ENCODE data around the gene ATP13A3. TPM values are rescaled to one million over a fixed set of nuclear protein-coding genes. Genes with fewer than 3 reads are reported as not detected.
A peak's percentile ranks its signal among the peaks of the same experiment; 100 is the strongest.

Gene ATP13A3
- total and polyA plus RNA-seq, 10 of the 15 experiments (the other 5 are each of a cell fraction or from before 2014, with no cell fraction given), result 14.0 to 108 (median 69.5) TPM

GRCh38 chr3:194486540-194487288 is at the start of gene ATP13A3 (continued):
- TF ChIP-seq, protein P1, sequence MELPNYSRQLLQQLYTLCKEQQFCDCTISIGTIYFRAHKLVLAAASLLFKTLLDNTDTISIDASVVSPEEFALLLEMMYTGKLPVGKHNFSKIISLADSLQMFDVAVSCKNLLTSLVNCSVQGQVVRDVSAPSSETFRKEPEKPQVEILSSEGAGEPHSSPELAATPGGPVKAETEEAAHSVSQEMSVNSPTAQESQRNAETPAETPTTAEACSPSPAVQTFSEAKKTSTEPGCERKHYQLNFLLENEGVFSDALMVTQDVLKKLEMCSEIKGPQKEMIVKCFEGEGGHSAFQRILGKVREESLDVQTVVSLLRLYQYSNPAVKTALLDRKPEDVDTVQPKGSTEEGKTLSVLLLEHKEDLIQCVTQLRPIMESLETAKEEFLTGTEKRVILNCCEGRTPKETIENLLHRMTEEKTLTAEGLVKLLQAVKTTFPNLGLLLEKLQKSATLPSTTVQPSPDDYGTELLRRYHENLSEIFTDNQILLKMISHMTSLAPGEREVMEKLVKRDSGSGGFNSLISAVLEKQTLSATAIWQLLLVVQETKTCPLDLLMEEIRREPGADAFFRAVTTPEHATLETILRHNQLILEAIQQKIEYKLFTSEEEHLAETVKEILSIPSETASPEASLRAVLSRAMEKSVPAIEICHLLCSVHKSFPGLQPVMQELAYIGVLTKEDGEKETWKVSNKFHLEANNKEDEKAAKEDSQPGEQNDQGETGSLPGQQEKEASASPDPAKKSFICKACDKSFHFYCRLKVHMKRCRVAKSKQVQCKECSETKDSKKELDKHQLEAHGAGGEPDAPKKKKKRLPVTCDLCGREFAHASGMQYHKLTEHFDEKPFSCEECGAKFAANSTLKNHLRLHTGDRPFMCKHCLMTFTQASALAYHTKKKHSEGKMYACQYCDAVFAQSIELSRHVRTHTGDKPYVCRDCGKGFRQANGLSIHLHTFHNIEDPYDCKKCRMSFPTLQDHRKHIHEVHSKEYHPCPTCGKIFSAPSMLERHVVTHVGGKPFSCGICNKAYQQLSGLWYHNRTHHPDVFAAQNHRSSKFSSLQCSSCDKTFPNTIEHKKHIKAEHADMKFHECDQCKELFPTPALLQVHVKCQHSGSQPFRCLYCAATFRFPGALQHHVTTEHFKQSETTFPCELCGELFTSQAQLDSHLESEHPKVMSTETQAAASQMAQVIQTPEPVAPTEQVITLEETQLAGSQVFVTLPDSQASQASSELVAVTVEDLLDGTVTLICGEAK (IDR thresholded peaks at IDR 0.05; ENCODE audit: borderline replicate concordance), result no peak
- peak; percentile 84 for TF ChIP-seq CREB1 (IDR thresholded peaks at IDR 0.05; ENCODE audit: low read depth)
- no peak for TF ChIP-seq NR2C2 (IDR thresholded peaks at IDR 0.05; ENCODE audit: borderline replicate concordance, control insufficient read depth, insufficient read length, low read depth)
- TF ChIP-seq SIN3A (IDR thresholded peaks at IDR 0.05; ENCODE audit: low read depth, low read length), result no peak
- 0 out of 4 replicates have a peak, but pooled peaks of 1 of the 2 experiments have one; percentile 32 for TF ChIP-seq SRF (IDR thresholded peaks at IDR 0.05; ENCODE audit: low read depth in 2 of 2, low read length in 2 of 2)
- TF ChIP-seq CHD4 (IDR thresholded peaks at IDR 0.05), result no peak
- TF ChIP-seq, protein P2, sequence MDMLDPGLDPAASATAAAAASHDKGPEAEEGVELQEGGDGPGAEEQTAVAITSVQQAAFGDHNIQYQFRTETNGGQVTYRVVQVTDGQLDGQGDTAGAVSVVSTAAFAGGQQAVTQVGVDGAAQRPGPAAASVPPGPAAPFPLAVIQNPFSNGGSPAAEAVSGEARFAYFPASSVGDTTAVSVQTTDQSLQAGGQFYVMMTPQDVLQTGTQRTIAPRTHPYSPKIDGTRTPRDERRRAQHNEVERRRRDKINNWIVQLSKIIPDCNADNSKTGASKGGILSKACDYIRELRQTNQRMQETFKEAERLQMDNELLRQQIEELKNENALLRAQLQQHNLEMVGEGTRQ (IDR thresholded peaks at IDR 0.05; ENCODE audit: borderline replicate concordance, low read depth, low read length), result peak; percentile 53
- TF ChIP-seq, protein P3, sequence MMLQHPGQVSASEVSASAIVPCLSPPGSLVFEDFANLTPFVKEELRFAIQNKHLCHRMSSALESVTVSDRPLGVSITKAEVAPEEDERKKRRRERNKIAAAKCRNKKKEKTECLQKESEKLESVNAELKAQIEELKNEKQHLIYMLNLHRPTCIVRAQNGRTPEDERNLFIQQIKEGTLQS (IDR thresholded peaks at IDR 0.05; ENCODE audit: borderline replicate concordance, extremely low read depth, low read depth, low read length), result peak; percentile 51; the same call in 1 of the 2 replicates
- TF ChIP-seq, protein P4, sequence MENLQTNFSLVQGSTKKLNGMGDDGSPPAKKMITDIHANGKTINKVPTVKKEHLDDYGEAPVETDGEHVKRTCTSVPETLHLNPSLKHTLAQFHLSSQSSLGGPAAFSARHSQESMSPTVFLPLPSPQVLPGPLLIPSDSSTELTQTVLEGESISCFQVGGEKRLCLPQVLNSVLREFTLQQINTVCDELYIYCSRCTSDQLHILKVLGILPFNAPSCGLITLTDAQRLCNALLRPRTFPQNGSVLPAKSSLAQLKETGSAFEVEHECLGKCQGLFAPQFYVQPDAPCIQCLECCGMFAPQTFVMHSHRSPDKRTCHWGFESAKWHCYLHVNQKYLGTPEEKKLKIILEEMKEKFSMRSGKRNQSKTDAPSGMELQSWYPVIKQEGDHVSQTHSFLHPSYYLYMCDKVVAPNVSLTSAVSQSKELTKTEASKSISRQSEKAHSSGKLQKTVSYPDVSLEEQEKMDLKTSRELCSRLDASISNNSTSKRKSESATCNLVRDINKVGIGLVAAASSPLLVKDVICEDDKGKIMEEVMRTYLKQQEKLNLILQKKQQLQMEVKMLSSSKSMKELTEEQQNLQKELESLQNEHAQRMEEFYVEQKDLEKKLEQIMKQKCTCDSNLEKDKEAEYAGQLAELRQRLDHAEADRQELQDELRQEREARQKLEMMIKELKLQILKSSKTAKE (IDR thresholded peaks at IDR 0.05; ENCODE audit: low read depth, poor library complexity, severe bottlenecking), result no peak
- TF ChIP-seq NBN (IDR thresholded peaks at IDR 0.05), result peak; percentile 42; the same call in 1 of the 2 replicates
- TF ChIP-seq, protein P5, sequence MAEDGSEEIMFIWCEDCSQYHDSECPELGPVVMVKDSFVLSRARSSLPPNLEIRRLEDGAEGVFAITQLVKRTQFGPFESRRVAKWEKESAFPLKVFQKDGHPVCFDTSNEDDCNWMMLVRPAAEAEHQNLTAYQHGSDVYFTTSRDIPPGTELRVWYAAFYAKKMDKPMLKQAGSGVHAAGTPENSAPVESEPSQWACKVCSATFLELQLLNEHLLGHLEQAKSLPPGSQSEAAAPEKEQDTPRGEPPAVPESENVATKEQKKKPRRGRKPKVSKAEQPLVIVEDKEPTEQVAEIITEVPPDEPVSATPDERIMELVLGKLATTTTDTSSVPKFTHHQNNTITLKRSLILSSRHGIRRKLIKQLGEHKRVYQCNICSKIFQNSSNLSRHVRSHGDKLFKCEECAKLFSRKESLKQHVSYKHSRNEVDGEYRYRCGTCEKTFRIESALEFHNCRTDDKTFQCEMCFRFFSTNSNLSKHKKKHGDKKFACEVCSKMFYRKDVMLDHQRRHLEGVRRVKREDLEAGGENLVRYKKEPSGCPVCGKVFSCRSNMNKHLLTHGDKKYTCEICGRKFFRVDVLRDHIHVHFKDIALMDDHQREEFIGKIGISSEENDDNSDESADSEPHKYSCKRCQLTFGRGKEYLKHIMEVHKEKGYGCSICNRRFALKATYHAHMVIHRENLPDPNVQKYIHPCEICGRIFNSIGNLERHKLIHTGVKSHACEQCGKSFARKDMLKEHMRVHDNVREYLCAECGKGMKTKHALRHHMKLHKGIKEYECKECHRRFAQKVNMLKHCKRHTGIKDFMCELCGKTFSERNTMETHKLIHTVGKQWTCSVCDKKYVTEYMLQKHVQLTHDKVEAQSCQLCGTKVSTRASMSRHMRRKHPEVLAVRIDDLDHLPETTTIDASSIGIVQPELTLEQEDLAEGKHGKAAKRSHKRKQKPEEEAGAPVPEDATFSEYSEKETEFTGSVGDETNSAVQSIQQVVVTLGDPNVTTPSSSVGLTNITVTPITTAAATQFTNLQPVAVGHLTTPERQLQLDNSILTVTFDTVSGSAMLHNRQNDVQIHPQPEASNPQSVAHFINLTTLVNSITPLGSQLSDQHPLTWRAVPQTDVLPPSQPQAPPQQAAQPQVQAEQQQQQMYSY (CRISPR knock-in tag; IDR thresholded peaks at IDR 0.05), result no peak
- TF ChIP-seq EGR1 (IDR thresholded peaks at IDR 0.05; ENCODE audit: borderline replicate concordance in 1 of 2, low read depth in 2 of 2, low read length in 2 of 2), result peak in 1 of 2 experiments; percentile 56; a peak in 2 of 3 replicates
- TF ChIP-seq SUPT20H (IDR thresholded peaks at IDR 0.05; ENCODE audit: borderline replicate concordance, control insufficient read depth, low read depth, low read length), result no peak
- TF ChIP-seq SP1 (IDR thresholded peaks at IDR 0.05; ENCODE audit: low read depth, low read length), result peak; percentile 27
- peak; percentile 67; the same call in 1 of the 3 replicates for TF ChIP-seq POU2F2 (IDR thresholded peaks at IDR 0.05; ENCODE audit: borderline replicate concordance, low read depth, low read length)
- peak; percentile 53; the same call in 1 of the 2 replicates for TF ChIP-seq CREM (IDR thresholded peaks at IDR 0.05; ENCODE audit: low read depth)
